Progenitor cell of endocrine pancreas (in vitro differentiated cells): ENCODE results near the gene AIFM2. TPM values are rescaled to one million over a fixed set of nuclear protein-coding genes. Genes with fewer than 3 reads are reported as not detected.

ENCODE experiments used
- DNase-seq: peaks from one replicate; pipeline ENCODE4 v3.0.0; 2021; ENCODE audit warnings: low spot score; ENCODE audit not compliant: unreplicated experiment
- H3K27ac Mint-ChIP-seq: 2 replicates; pipeline ENCODE4 v1.8.0; 2021; ENCODE audit warnings: mild to moderate bottlenecking, moderate library complexity, mixed read lengths
- H3K27me3 Mint-ChIP-seq: 2 replicates; pipeline ENCODE4 v1.8.0; 2021; ENCODE audit warnings: mixed read lengths
- H3K36me3 Mint-ChIP-seq: 2 replicates; pipeline ENCODE4 v1.8.0; 2022; ENCODE audit warnings: mixed read lengths; ENCODE audit not compliant: insufficient read depth
- H3K4me1 Mint-ChIP-seq: 2 replicates; pipeline ENCODE4 v1.8.0; 2021; ENCODE audit warnings: low read depth, mixed read lengths
- H3K4me3 Mint-ChIP-seq: 2 replicates; pipeline ENCODE4 v1.8.0; 2021; ENCODE audit warnings: low read depth, mild to moderate bottlenecking, moderate library complexity, mixed read lengths
- H3K9me3 Mint-ChIP-seq: 2 replicates; pipeline ENCODE4 v1.8.0; 2021; ENCODE audit warnings: low read depth, mixed read lengths
- CTCF ChIP-seq: fragments of 200-600 bp; sonication (generic); IDR thresholded peaks from one replicate; pipeline ENCODE4 v1.5.0; 2021; ENCODE audit warnings: antibody characterized with exemption, mild to moderate bottlenecking; ENCODE audit not compliant: unreplicated experiment
- total RNA-seq: library from RNA; stranded (reverse); gene quantifications from 2 replicates; pipeline ENCODE4 v1.2.1, GENCODE V29; 2021

AIFM2 gene
- total RNA-seq, 1 donor from 2014 or later = 10.9 TPM

- H3K36me3 Mint-ChIP-seq = no peaks in the 10 kb centered on the region
- peaks cover 4% of the 10 kb centered on the region for H3K4me1 Mint-ChIP-seq
- no peak overlapping the region for H3K4me3 Mint-ChIP-seq
- no peaks in the 10 kb centered on the region for H3K27me3 Mint-ChIP-seq
- H3K27ac Mint-ChIP-seq = peak overlapping the region; percentile 45
- DNase-seq = no peak
- H3K9me3 Mint-ChIP-seq = peaks cover 3% of the 10 kb centered on the region
- no peak for TF ChIP-seq CTCF
Observed at GRCh38 chr10:70174058-70174741, 41.6 kb upstream of the AIFM2 start.

GRCh38 chr10:70169649-70170364, 37.2 kb upstream of the AIFM2 start:
- DNase-seq = no peak

GRCh38 chr10:70169011-70169410, 36.4 kb upstream of the AIFM2 start:
- Mint-ChIP-seq H3K4me3 (peak overlapping the region; percentile 94), H3K27ac (peak overlapping the region; percentile 97), H3K4me1 (peaks cover 10% of the 10 kb centered on the region), H3K27me3 (no peaks in the 10 kb centered on the region), H3K9me3 (peaks cover 3% of the 10 kb centered on the region), H3K36me3 (peaks cover 5% of the 10 kb centered on the region)
- no peak for DNase-seq
- no peak for TF ChIP-seq CTCF

More at GRCh38 chr10:70169649-70170364, 37.2 kb upstream of the AIFM2 start:
- TF ChIP-seq CTCF = no peak
- H3K27ac Mint-ChIP-seq = peak overlapping the region; percentile 97
- H3K9me3 Mint-ChIP-seq = peaks cover 3% of the 10 kb centered on the region
- H3K4me1 Mint-ChIP-seq = peaks cover 10% of the 10 kb centered on the region
- H3K27me3 Mint-ChIP-seq = no peaks in the 10 kb centered on the region
- H3K36me3 Mint-ChIP-seq = peaks cover 5% of the 10 kb centered on the region
- peak overlapping the region; percentile 94 for H3K4me3 Mint-ChIP-seq

GRCh38 chr10:70167246-70167645, 34.6 kb upstream of the AIFM2 start:
- H3K4me3 Mint-ChIP-seq = no peak overlapping the region
- no peak for DNase-seq
- peak overlapping the region; percentile 14 for H3K27ac Mint-ChIP-seq

More at GRCh38 chr10:70167246-70167645, 34.6 kb upstream of the AIFM2 start:
- TF ChIP-seq CTCF = no peak
- no peaks in the 10 kb centered on the region for H3K27me3 Mint-ChIP-seq
- peaks cover 13% of the 10 kb centered on the region for H3K4me1 Mint-ChIP-seq
- peaks cover 5% of the 10 kb centered on the region for H3K36me3 Mint-ChIP-seq
- peaks cover 3% of the 10 kb centered on the region for H3K9me3 Mint-ChIP-seq
